Right ventricle myocardium superior (tissue), 1 donor: ENCODE results near the gene BRIP1. TPM values are rescaled to one million over a fixed set of nuclear protein-coding genes. Genes with fewer than 3 reads are reported as not detected.
"Not testable (repeated sequence)": the region's sequence is repeated elsewhere in the genome, so short reads cannot be mapped to it uniquely, and the experiment has no call there.

Experiments used
- ATAC-seq: fragments of 200-7000 bp; cut with Tn5 transposase; one replicate; pipeline ENCODE4 v1.9.1; 2020; ENCODE audit warnings: mild to moderate bottlenecking; ENCODE audit not compliant: poor library complexity
- DNase-seq: peaks from one replicate; pipeline ENCODE4 v3.0.0-alpha.2; 2020
- intact Hi-C: fragments of 100-400 bp; cut with DNase I; formaldehyde crosslinking; loops from one replicate; pipeline ENCODE4 v1.11.2; 2022
- total RNA-seq: library from RNA; stranded (reverse); fragmentation: NEBNext Ultra II Directional; extraction: Animal tissue kit (Norgen Biotek cat#: 25700); gene quantifications from one replicate; pipeline ENCODE4 v1.2.1, GENCODE V29; 2021
- donor health status: DM: no; HTN: yes; CAD: no; lungs with severe emphysema.

Gene BRIP1
- total RNA-seq, 1 donor from 2014 or later = 0.22 TPM

DNA sequence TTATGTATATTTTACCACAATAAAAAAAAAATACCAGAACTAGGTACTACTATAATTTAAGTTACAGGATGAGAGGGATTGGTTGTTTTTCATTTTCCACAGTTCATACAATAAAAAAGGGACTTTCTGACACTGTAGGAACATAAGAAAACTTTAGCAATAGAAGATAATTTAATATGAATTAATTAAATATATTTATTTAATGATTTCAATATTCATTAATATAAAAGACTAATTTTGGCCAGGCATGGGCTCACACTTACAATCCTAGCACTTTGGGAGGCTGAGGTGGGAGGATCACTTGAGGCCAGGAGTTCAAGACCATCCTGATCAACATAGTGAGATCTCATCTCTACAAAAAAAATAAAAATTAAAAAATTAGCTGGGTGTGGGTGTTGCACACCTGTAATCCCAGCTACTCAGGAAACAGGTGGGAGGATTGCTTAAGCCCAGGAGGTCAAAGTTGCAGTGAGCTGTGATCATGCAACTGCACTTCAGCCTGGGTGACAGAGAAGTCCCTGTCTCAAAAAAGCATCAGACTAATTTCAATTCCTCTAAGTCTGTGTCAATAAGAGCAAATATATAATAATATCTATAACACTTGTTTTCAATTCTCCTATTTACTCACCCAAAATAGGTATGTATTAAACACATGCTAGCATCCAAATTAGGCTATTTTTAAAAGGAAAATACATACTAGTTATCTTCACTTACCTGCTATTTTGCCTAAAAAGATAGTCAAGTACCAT is 79.6 kb downstream of the BRIP1 start:
- intact Hi-C loops = no loop called here
- ATAC-seq (no peak), DNase-seq (no peak)

DNA sequence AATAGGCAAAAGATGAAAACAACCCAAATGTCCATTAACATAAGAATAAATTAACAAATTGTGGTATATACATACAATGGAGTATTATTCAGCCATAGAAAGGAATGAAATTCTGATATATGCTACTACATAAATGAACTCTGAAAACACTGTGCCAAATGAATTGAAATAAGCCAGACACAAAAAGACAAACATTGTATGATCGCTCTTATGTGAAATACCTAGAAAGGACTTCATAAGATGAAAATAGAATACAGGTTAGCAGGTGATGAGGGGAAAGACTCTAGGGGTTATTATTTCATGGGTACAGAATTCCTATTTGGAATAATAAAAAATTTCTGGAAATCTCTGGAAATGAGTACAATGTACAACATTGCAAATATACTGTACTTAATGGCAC is 80.2 kb downstream of the BRIP1 start:
- DNase-seq (no peak), ATAC-seq (no peak)
- intact Hi-C loops = no loop called here

DNA sequence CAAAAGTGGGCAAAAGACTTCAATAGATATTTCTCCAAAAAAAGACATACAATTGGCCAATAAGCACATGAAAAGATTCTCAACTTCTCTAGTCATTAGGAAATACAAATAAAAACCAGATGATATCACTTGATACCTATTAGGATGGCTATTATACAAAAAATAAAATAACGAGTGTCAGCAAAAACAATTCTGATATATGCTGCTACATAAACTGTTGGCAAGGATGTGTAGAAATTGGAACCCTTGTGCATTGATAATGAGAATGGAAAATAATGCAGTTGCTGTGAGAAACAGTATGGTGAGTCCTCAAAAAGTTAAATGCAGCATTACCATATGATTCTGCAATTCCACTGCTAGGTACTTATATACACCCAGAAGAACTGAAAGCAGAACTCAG is 80.6 kb downstream of the BRIP1 start:
- DNase-seq (no peak), ATAC-seq (no peak)
- intact Hi-C loops = no loop called here

DNA sequence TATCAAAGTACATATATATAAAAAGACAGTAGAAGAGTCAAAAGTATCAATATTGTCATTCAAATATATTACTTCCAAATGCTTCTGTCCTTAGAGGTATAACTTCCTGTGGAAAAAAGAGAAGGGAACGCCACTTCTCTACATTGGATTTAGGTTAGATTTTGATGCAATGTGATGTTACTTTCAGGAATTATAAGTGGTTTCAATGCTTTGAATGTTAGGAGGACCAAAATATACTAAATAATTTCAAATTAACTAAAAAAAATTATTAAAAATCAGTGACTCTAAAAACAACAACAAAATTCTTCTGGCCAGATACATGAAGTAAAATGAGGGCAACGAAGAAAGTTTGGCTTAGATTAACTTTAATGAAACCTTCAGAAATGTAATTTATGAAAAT is 88.0 kb downstream of the BRIP1 start:
- ATAC-seq (no peak), DNase-seq (no peak)
- intact Hi-C loops = no loop called here

DNA sequence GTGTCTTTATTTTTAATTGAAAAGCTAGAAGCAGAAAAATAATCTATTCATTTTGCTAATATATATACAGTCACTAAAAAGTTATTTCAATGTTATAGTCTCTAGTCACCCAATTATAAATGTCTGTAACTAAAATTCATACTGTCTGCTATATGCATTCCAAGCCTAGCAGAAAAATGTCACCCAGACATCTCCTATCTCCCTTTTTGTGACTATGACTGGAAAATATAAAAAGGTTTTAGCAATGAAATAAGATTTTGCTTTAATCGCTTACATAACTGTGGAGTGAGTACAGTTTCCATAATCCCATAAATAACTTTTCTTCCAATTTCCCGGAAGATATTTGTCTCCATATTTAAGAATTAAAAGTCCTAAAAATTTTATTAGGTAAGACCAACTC is 88.6 kb downstream of the BRIP1 start:
- intact Hi-C loops = no loop called here
- no peak for DNase-seq
- ATAC-seq = no peak

DNA sequence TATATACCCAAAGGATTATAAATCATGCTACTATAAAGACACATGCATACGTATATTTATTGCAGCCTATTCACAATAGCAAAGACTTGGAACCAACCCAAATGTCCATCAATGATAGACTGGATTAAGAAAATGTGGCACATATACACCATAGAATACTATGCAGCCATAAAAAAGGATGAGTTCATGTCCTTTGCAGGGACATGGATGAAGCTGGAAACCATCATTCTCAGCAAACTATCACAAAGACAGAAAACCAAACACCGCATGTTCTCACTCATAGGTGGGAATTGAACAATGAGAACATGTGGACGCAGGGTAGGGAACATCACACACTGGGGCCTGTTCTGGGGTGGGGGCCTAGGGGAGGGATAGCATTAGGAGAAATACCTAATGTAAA is 89.2 kb downstream of the BRIP1 start:
- DNase-seq, intact Hi-C loops, ATAC-seq: not testable (repeated sequence)

DNA sequence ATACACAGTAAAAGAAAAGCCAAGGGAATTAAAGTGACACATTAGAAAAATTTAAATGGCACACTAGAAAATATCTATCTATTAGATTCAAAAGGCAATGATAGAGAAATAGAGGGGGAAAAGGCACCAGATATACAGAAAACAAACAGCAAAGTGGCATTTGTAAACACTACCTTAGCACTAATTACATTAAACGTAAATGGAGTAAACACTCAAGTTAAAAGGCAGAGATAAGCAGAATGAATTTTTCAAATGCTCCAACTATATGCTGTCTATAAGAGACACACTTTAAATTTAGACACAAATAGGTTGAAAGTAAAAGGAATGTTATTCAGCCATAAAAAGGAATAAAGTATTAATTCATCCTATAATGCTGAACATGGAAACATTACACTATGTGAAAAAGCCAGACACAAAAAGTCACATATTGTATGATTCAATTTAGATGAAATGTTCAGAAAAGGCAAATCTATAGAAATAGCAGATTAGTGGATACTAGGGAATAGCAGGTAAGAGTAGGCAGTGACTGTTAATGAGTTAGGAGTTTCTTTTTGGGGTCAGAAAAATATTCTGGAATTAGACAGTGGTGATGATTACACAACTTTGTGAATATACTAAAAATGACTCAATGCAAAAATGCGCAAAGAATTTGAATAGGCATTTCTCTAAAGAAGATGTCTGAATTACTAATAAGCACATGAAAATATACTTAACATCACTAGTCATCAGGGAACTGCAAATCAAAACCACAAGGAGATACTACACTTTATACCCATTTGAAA is 92.4 kb downstream of the BRIP1 start:
- intact Hi-C loops = no loop called here
- DNase-seq (no peak), ATAC-seq (no peak)

DNA sequence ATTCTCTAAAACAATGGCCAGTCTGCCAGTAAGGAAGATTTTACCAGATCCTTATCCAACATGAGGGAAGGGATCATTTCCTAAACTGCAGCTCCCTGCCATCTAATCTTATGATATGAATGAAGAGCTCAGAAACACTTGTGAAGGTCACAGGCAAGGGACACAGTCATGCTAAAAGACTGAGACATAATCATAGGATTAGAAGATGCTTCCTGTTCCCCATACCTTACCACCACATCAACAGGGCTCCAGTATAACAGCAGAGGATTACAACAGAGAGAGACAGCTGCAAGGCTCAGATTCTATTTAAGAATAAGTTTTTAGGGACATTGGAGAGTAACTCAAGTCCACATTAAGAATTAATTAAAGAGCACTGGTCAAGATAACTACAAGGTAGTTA is 93.3 kb downstream of the BRIP1 start:
- ATAC-seq (no peak), DNase-seq (no peak)
- intact Hi-C loops = no loop called here

DNA sequence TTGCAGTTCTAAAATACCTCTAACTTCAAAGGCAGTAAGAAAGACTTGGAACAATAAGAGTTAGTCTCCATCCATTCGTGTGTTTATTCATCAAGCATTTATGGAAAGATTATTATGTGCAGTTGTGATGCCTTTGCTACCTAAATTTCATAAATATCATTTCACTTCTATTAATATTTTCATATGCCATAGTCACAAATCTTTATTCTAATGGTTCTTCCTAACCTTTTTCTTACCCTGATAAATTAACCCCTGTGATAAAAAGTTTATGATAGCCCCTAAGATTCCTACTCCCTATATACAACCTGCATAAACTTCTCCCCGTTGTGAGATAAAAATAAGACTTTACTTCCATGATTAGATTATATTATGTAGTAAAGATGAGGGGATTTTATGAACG is 94.9 kb downstream of the BRIP1 start:
- no peak for DNase-seq
- intact Hi-C loops = no loop called here
- no peak for ATAC-seq

DNA sequence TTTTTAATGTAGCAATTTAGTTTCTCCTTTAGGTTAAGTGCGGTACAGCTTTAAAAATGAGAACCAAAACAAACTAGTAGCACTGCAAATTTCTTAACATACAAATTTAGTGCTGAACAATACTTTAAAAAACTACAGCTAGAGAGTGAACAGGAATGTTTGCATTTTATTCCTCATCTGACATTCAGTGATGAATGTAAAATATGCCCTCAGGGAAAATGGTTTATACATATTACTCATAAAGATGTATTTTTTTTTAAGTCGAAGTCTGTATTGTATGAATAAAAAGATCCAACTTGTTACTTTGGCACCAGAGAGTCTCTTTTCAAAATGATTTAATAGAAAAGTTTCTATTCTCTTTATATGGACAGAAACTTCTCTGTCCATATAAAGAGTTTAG is 96.8 kb downstream of the BRIP1 start:
- intact Hi-C loops = no loop called here
- DNase-seq = no peak

DNA sequence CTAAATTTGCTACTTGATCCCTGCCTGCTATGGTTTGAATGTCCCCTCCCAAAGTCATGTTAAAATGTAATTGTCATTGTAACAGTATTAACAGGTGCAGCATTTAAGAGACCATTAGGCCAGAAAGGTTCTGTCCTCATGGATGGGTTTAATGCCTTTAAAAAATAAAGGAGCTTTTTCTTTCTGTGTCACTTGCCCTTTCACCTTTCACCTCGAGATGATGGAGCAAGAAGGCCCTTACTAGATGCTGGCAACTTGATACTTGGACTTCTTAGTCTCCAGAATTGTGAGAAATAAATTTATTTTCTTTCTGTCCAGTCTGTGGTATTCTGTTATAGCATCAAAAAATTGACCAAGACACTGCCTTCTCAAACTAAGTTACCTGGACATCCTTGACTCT is 98.5 kb downstream of the BRIP1 start:
- no peak for DNase-seq
- intact Hi-C loops = no loop called here
- no peak for ATAC-seq

More for the DNA sequence above, 96.8 kb downstream of the BRIP1 start:
- no peak for ATAC-seq

DNA sequence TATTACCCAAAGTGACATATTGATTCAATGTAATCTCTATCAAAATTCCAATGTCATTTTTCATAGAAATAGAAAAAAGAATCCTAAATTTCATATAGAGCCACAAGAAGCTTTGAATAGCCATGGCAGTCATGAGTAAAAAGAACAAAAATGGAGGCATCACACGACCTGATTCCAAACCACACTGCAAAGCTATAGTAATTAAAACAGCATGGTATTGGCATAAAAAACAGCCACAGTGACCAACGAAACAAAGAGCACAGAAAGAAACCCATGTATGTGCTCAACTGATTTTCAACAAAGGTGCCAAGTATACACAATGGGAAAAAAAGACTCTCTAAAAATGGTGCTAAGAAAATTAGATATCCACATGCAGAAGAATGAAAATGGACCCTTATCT is 101.5 kb downstream of the BRIP1 start:
- intact Hi-C loops = no loop called here
- DNase-seq (no peak), ATAC-seq (no peak)

DNA sequence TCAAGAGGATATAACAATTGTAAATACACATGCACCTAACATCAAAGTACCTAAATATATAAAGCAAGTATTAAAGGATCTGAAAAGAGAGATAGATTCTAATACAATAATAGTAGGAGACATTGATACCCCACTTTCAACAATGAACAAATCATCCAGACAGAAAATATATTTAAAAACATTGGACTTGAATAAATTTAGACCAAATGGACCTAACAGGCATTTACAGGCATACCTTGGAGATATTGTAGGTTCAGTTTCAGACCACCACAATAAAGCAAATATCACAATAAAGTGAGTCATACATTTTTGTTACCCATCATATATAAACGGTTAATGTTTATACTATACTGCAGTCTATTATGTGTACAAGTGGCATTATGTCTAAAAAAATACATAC is 104.0 kb downstream of the BRIP1 start:
- no peak for ATAC-seq
- no peak for DNase-seq
- intact Hi-C loops = no loop called here

DNA sequence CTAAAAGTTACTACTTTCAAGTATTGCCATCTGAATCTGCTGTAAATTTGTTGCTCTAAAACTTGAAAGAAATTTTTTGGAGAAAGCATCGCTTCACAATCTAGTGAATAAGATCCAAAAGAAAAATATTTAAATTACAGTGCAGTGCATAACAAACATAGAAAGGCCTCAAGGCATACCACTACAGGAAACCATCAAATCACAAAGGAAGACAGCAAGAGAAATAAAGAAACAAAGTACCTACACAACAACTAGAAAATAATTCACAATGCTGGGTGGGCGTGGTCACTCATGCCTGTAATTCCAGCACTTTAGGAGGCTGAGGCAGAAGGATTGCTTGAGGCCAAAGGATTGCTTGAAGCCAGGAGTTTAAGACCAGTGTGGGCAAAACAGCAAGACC is 104.9 kb downstream of the BRIP1 start:
- intact Hi-C loops = no loop called here
- DNase-seq (no peak), ATAC-seq (no peak)

DNA sequence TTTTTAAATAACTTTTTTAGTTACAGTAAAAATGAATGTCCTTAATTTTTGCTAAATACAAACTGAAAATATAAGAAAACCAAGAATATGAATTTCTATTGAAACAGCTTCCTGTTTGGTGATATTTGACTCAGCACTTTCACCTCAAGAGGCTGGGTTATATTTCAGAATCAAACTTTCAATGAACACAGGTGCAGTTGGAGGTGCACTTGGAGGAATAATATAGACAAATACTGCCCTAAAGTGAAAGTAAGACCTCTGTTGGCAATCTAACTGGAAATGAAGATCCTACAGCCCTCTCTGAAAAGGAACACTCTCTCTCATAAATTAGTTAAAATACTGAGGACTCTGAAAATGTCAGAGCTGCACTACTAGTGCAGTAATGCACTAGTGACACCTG is 106.2 kb downstream of the BRIP1 start:
- no peak for ATAC-seq
- no peak for DNase-seq
- intact Hi-C loops = no loop called here

DNA sequence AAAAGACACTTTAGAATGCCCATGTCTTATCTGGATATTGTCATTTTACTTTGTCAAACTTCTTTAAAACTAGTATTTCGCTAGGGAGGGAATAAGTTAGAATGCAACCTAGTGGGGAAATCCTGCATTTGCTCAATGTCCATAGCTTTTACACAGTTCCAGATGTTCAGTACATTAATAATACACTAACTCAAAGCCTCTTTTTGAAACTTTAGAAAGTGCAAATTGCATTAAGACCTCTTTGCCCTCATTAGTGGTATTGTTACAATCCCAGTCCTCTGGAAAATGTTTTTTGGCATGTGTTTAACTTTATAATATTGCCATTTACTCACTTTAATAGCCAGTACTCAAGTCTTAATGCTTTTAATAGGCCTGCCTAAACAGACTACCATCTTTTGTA is 106.8 kb downstream of the BRIP1 start:
- intact Hi-C loops = no loop called here
- no peak for ATAC-seq
- DNase-seq = no peak

DNA sequence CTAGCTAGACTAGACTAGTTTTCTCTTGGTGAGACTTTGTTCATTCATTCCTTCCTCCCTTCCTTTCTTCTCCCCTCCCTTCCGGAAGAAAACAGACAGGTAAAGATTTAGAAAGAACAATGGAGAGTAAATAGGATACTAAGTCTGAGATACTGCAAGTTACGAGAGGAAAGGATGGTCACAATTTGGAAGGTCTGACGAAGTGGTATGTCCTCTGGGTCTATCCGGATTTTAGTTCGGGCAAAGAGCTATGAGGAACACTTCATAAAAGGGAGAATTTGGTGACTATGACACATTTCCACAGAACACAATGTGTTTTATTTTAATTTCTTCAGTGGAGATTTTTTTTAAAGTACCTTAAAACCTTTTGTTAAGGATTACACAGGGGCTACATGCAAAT is 107.7 kb downstream of the BRIP1 start:
- DNase-seq = no peak
- intact Hi-C loops = no loop called here
- no peak for ATAC-seq

DNA sequence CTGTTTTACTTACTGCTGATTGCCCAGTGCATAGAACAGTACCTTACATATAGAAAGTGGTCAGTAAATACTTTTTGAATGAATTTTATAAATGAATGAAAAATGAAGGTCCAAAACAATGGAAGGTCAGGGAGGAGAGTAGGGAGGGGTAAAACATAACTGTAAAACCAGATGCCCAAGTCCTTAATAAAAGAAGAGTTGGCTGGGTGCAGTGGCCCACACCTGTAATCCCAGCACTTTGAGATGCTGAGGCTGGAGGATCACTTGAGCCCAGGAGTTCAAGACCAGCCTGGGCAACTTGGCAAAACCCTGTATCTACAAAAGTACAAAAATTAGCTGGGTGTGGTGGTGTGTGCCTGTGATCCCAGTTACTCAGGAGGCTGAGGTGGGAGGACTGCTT is 108.2 kb downstream of the BRIP1 start:
- no peak for ATAC-seq
- DNase-seq = no peak
- intact Hi-C loops = no loop called here

DNA sequence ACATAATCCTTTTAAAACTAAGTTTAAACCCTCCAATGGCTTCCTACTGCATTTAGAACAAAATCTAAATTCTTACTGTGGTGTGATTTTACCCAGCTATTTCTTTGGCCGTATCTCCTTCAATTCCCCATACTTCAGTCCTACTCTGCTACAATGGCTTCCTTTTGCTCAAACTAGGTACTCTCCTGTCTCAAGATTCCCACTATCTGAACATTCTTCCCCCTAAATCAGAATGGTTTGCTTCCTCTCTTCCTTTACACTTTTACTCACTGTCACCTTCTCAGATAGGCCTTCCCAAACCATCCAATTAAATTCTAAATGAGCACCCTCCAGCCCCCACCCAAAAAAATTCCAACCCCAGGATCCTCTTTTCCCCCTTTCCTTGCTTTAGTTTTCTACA is 109.2 kb downstream of the BRIP1 start:
- ATAC-seq (no peak), DNase-seq (no peak)
- intact Hi-C loops = no loop called here

DNA sequence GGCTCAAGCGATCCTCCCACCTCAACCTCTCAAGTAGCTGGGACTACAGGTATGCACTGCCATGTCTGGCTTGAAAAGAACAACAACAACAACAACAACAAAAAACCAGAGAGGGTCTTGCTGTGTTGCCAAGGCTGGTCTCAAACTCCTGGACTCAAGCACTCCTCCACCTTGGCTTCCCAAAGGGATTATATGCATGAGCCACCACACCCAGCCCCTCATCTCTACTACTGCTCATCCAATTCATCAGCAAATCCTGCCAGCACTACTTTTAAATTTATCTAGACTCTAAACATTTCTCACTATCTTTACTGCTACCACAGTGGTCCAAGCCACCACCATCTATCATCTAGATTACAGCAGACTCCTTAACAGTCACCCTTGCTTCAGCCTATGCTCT is 109.6 kb downstream of the BRIP1 start:
- intact Hi-C loops = no loop called here
- no peak for ATAC-seq
- no peak for DNase-seq

DNA sequence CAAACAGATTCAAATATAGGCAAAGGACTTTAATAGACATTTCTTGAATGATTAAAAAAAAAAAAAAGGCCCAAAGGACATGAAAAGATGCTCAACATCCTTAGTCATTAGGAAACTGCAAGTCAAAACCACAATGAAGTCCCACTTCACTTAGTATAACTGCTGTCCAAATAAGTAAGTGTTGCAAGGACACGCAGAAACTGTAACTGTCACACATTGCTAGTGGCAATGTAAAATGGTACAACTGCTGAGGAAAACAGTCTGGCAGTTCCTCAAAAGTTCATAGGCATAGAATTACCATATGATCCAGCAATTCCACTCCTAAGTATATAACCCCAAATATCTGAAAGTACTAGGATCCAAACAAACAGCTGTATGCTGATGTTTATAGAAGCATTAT is 112.7 kb downstream of the BRIP1 start:
- DNase-seq (no peak), ATAC-seq (no peak)
- intact Hi-C loops = no loop called here
